Caco-2 (cell line): ENCODE measurements around the gene QRICH1. TPM values are rescaled to one million over a fixed set of nuclear protein-coding genes. Genes with fewer than 3 reads are reported as not detected.

ENCODE experiments used
- BruUV-seq: library from RNA; stranded (reverse); fragments of 400-500 nt; replicated peaks from 2 replicates; lab custom pipeline; 2021; lab: Mats Ljungman, UMichigan
- CTCF ChIA-PET: fragments of 300-600 bp; sonication (Branson Sonifier 250); formaldehyde crosslinking; loops from one replicate; lab custom pipeline; 2022; ENCODE audit warnings: antibody characterized with exemption; lab: Charles Lee
- POLR2A ChIA-PET: fragments of 300-600 bp; sonication (Branson Sonifier 250); formaldehyde crosslinking; loops from one replicate; lab custom pipeline; 2022; ENCODE audit warnings: antibody characterized with exemption; lab: Charles Lee
- DNase-seq, 2 experiments: peaks; one replicate each; pipeline versions ENCODE4 v3.0.0 to v3.0.0-alpha.2; 2020 to 2022
- H3K27me3 ChIP-seq: replicated peaks from 2 replicates; pipeline ENCODE4 v1.6.0; 2011; ENCODE audit warnings: low read length; ENCODE audit not compliant: control insufficient read depth, insufficient read depth
- H3K36me3 ChIP-seq: 2 replicates; pipeline ENCODE4 v1.5.1; 2011; ENCODE audit warnings: low read length; ENCODE audit not compliant: control insufficient read depth, insufficient read depth
- H3K4me1 ChIP-seq: fragments of 250-450 bp; sonication (Bioruptor Pico); 2 replicates; pipeline ENCODE4 v1.5.1; 2020; ENCODE audit warnings: mild to moderate bottlenecking
- H3K4me3 ChIP-seq: 2 replicates; pipeline ENCODE4 v1.5.1; 2011; ENCODE audit warnings: low read depth, mild to moderate bottlenecking, control low read depth, low read length
- H3K9me3 ChIP-seq: fragments of 250-450 bp; sonication (Bioruptor Pico); 2 replicates; pipeline ENCODE4 v1.5.1; 2020; ENCODE audit warnings: mild to moderate bottlenecking, moderate library complexity
- H3K27ac Mint-ChIP-seq: one replicate; pipeline ENCODE4 v1.8.0; 2022; ENCODE audit warnings: mixed read lengths; ENCODE audit not compliant: unreplicated experiment
- H3K27me3 Mint-ChIP-seq: one replicate; pipeline ENCODE4 v1.8.0; 2022; ENCODE audit warnings: mixed read lengths; ENCODE audit not compliant: insufficient read depth, unreplicated experiment
- H3K36me3 Mint-ChIP-seq: one replicate; pipeline ENCODE4 v1.8.0; 2022; ENCODE audit warnings: mild to moderate bottlenecking, mixed read lengths; ENCODE audit not compliant: insufficient read depth, unreplicated experiment
- H3K4me1 Mint-ChIP-seq: one replicate; pipeline ENCODE4 v1.8.0; 2022; ENCODE audit warnings: low read depth, mixed read lengths; ENCODE audit not compliant: unreplicated experiment
- H3K4me3 Mint-ChIP-seq: one replicate; pipeline ENCODE4 v1.8.0; 2022; ENCODE audit warnings: mild to moderate bottlenecking, moderate library complexity, mixed read lengths; ENCODE audit not compliant: unreplicated experiment
- H3K9me3 Mint-ChIP-seq: one replicate; pipeline ENCODE4 v1.8.0; 2022; ENCODE audit warnings: mixed read lengths; ENCODE audit not compliant: unreplicated experiment
- CTCF ChIP-seq, 2 experiments: fragments of 200-600 bp in 1 of 2; IDR thresholded peaks; 1 replicate in 1 of 2; 2 replicates in 1 of 2; pipeline versions ENCODE4 v1.5.1 to v1.8.0; 2011 to 2022; ENCODE audit warnings: antibody characterized with exemption in 1 of 2, control low read depth in 1 of 2, inconsistent platforms in 1 of 2, low read depth in 1 of 2, low read length in 1 of 2, mild to moderate bottlenecking in 1 of 2, moderate library complexity in 1 of 2; ENCODE audit not compliant: insufficient read depth in 1 of 2, severe bottlenecking in 1 of 2, unreplicated experiment in 1 of 2
- intact Hi-C: fragments of 100-400 bp; cut with micrococcal nuclease; formaldehyde crosslinking; loops from one replicate; pipeline ENCODE4 v1.10.0; 2022; ENCODE audit not compliant: unreplicated experiment
- total RNA-seq: library from RNA; stranded (reverse); gene quantifications from 2 replicates; pipeline ENCODE4 v1.2.3, GENCODE V29; 2022

QRICH1 gene
- total RNA-seq, 1 experiment from 2014 or later = 119 TPM

DNA sequence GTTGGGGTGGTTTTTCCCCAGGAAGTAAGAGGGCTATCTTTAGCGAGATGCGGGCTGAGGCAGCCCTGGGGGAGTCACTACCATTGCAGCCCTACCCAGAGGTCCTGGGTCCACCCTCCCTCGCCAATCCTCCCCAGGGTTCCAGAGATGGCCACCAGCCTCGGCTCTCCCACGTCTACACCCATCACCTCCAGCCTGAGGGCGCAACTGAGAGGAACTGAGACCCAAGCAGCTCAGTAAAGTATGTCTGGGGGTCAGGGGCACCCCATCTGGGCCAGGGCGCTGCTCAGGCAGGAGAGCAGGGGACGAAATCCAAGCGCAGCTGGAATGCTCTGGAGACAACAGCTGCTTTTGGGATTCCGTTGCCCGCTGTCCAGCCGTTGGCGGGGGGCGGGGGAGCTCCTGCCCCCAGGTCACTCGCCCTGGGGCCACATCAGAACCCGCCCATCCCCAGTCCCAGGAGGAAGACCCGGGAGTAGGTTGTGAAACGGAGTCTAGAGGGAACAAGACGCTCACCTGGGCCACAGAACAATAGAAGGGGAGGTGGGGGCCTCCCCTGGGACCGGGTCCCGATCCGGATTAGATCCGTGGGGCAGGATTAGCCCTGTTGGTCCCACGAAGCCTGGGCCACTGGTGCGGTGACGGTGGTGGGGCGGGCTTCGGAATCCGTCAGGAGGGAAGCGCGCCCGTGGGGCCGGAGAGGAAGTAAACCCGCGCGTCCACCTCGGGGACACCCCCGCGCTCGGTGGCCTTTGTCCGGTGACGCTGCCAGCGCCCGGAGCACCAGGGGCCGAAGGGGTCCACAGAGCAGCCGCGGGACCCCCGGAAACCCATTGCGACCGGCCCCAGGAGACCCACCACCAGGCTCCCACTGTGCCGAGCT lies 73.3 kb downstream of the QRICH1 start:
- no peaks in the 10 kb centered on the region for H3K9me3 Mint-ChIP-seq
- peak overlapping the region; percentile 85 for H3K4me3 ChIP-seq
- intact Hi-C loops = loop anchor here (1.0 to 10.0 kb wide), 3 partner anchors 9 to 134 kb away; partner anchors contain the start of genes IMPDH2 and QRICH1
- H3K27ac Mint-ChIP-seq = peak overlapping the region; percentile 97
- H3K36me3 Mint-ChIP-seq = peaks cover 80% of the 10 kb centered on the region
- no peak for TF ChIP-seq CTCF (IDR thresholded peaks at IDR 0.05; ENCODE audit: insufficient read depth in 1 of 2, low read depth in 1 of 2, low read length in 1 of 2, severe bottlenecking in 1 of 2, unreplicated experiment in 1 of 2)
- TSS peak; percentile 72 for BruUV-seq
- POLR2A ChIA-PET = interaction anchor here (0.5 to 4.4 kb wide), 7 partner anchors 9 to 374 kb away, joined by 3 to 92 read pairs (median 3); partner anchors contain the start of genes IMPDH2, LAMB2, QRICH1 and WDR6
- CTCF ChIA-PET = interaction anchor here (0.5 to 2.0 kb wide), 5 partner anchors 9 to 112 kb away, joined by 3 to 6 read pairs (median 3); partner anchors contain the start of gene LAMB2
- DNase-seq = peak; percentile 51 to 63
- peaks cover 7% of the 10 kb centered on the region; the same call in 1 of the 2 replicates for H3K36me3 ChIP-seq
- H3K4me3 Mint-ChIP-seq = peak overlapping the region; percentile 88
- H3K27me3 Mint-ChIP-seq = no peaks in the 10 kb centered on the region
- H3K9me3 ChIP-seq = no peaks in the 10 kb centered on the region
- H3K27me3 ChIP-seq = no peaks in the 10 kb centered on the region
- peaks cover 6% of the 10 kb centered on the region for H3K4me1 Mint-ChIP-seq
- H3K4me1 ChIP-seq = peaks cover 3% of the 10 kb centered on the region; the same call in 1 of the 2 replicates

GRCh38 chr3:49019941-49020329 lies 73.9 kb downstream of the QRICH1 start:
- intact Hi-C loops = loop anchor here (2.0 to 10.0 kb wide), 2 partner anchors 75 to 135 kb away; partner anchors contain the start of gene QRICH1
- POLR2A ChIA-PET = interaction anchor here (0.8 to 4.4 kb wide), 2 partner anchors 9 to 13 kb away, joined by 3 to 92 read pairs; partner anchors contain the start of genes IMPDH2 and WDR6
- BruUV-seq = no TSS peak

More at GRCh38 chr3:49019941-49020329, 73.9 kb downstream of the QRICH1 start:
- Histone ChIP-seq H3K4me3 (peak overlapping the region; percentile 85), H3K9me3 (no peaks in the 10 kb centered on the region), H3K27me3 (no peaks in the 10 kb centered on the region), H3K36me3 (peaks cover 6% of the 10 kb centered on the region; the same call in 1 of the 2 replicates), H3K4me1 (peaks cover 3% of the 10 kb centered on the region; the same call in 1 of the 2 replicates)
- H3K4me1 Mint-ChIP-seq = peaks cover 6% of the 10 kb centered on the region
- CTCF ChIA-PET = interaction anchor here (0.5 to 1.5 kb wide), 3 partner anchors 10 to 32 kb away, joined by 3 to 6 read pairs (median 3); no protein-coding TSS in a partner anchor
- H3K4me3 Mint-ChIP-seq = peak overlapping the region; percentile 88
- no peak for DNase-seq
- H3K27me3 Mint-ChIP-seq = no peaks in the 10 kb centered on the region
- H3K36me3 Mint-ChIP-seq = peaks cover 80% of the 10 kb centered on the region
- no peaks in the 10 kb centered on the region for H3K9me3 Mint-ChIP-seq
- TF ChIP-seq CTCF (IDR thresholded peaks at IDR 0.05; ENCODE audit: insufficient read depth in 1 of 2, low read depth in 1 of 2, low read length in 1 of 2, severe bottlenecking in 1 of 2, unreplicated experiment in 1 of 2) = no peak
- H3K27ac Mint-ChIP-seq = peak overlapping the region; percentile 97
